WERI-Rb-1 (cell line): Measurements from ENCODE around the gene TCOF1.

Experiments
- DNase-seq: peaks from one replicate; pipeline ENCODE4 v3.0.0-alpha.2; 2020
- H3K27ac ChIP-seq: fragments of 250-450 bp; sonication (Bioruptor Pico); 2 replicates; pipeline ENCODE4 v1.5.1; 2020; ENCODE audit warnings: mild to moderate bottlenecking, moderate library complexity
- H3K27me3 ChIP-seq: fragments of 250-450 bp; sonication (Bioruptor Pico); 2 replicates; pipeline ENCODE4 v1.5.1; 2021; ENCODE audit warnings: mild to moderate bottlenecking, low read depth, moderate library complexity; ENCODE audit not compliant: insufficient read depth, severe bottlenecking
- H3K36me3 ChIP-seq: fragments of 250-450 bp; sonication (Bioruptor Pico); 2 replicates; pipeline ENCODE4 v1.5.1; 2020; ENCODE audit warnings: mild to moderate bottlenecking, moderate library complexity
- H3K4me3 ChIP-seq: 2 replicates; pipeline ENCODE4 v1.5.1; 2011; ENCODE audit warnings: low read depth, mild to moderate bottlenecking, control low read depth, low read length
- H3K9me3 ChIP-seq: fragments of 250-450 bp; sonication (Bioruptor Pico); 2 replicates; pipeline ENCODE4 v1.5.1; 2021; ENCODE audit warnings: mild to moderate bottlenecking, moderate library complexity; ENCODE audit not compliant: severe bottlenecking
- CTCF ChIP-seq: IDR thresholded peaks from 2 replicates; pipeline ENCODE4 v1.5.1; 2011; ENCODE audit warnings: low read depth, mild to moderate bottlenecking, control low read depth, inconsistent platforms, low read length

The TCOF1 gene

GRCh38 chr5:150400316-150401075, 43.0 kb downstream of the TCOF1 start:
- H3K27ac ChIP-seq = no peak overlapping the region
- no peaks in the 10 kb centered on the region for H3K27me3 ChIP-seq
- DNase-seq = no peak
- H3K4me3 ChIP-seq = no peak overlapping the region
- TF ChIP-seq CTCF = no peak
- H3K36me3 ChIP-seq = peaks cover 62% of the 10 kb centered on the region
- H3K9me3 ChIP-seq = no peaks in the 10 kb centered on the region

DNA sequence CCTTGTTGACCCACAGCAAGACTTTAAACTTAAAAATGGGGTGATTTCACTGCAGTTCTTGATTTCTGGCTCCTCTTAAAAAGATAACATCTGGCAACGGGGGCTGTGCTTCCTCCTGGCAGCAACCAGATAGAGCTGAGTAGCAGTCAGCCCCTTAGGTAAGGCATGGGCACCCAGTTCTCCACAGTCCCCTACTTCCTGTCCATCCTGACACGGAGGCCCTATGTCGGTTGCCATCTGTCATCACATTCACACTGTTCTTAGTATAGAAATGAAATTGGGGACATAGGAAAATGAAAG, 43.5 kb downstream of the TCOF1 start:
- H3K4me3 ChIP-seq = no peak overlapping the region
- DNase-seq = no peak
- H3K9me3 ChIP-seq = no peaks in the 10 kb centered on the region
- no peak for TF ChIP-seq CTCF
- peaks cover 57% of the 10 kb centered on the region for H3K36me3 ChIP-seq
- no peaks in the 10 kb centered on the region for H3K27me3 ChIP-seq
- H3K27ac ChIP-seq = no peak overlapping the region

DNA sequence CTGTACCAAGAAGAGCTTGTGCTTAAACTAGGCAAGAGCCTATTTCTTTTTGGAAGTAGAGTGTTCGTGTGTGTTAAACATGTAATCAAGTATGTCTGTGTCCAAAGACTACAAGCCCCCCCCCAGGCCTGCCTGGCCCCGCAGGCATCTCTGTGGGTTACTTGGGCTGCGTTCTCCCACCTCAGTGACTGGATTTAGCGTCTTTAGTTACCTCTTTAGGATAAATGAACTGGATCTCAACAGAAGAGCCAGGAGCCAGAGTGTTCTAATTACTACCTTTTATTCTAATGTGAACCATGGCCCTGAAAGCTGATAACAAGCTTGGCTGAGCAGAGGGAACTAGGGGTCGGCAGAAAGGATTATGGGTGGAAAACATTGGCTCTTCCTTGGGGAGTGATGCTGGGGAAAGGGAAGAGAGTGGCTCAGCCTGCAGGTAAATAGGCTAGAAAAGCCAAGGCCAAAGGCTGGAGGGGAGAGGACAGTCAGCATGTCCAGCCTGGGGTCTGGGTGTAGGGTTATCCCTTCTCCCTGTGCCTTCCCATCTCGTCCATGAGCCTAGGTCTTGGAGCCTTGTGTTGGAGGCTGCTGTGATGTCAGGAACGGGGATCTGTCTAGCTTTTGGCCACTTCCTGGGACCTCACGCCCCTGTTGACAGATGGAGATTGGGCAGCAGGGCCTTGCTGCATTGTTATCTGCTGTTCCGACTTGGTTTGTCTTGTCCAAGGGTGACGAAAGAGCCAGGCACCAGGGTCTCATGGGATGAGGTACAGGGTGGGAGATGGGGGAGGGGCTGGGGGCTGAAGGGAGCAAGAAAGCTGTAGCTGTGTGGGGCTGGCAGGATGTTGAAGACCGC, 44.1 kb downstream of the TCOF1 start:
- no peak for TF ChIP-seq CTCF
- DNase-seq = no peak
- Histone ChIP-seq H3K36me3 (peaks cover 51% of the 10 kb centered on the region), H3K4me3 (no peak overlapping the region), H3K9me3 (no peaks in the 10 kb centered on the region), H3K27ac (no peak overlapping the region), H3K27me3 (no peaks in the 10 kb centered on the region)

GRCh38 chr5:150402229-150402773, 44.8 kb downstream of the TCOF1 start:
- H3K27ac ChIP-seq = no peak overlapping the region
- H3K36me3 ChIP-seq = peaks cover 44% of the 10 kb centered on the region
- no peaks in the 10 kb centered on the region for H3K9me3 ChIP-seq

DNA sequence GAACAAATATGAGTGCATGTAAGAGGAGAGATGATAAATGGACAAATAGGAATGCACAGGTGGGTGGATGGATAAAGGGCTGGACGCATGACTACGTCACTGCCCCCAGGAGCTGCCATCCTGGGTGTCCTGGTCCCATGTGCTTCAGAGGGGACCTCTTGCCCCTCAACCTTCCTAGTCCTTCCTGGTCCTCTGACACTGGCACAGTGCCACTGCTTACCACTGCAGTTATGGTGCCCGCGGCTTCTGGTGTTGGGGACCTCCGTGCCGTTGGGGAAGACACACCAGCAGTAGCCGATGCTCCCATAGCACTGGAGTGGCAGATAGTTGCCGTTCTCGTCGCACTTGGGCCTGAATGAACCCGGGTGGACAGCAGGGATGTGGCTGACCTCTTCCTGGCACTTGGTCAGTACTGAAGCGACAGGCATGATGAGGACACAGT, 45.4 kb downstream of the TCOF1 start:
- DNase-seq = no peak
- TF ChIP-seq CTCF = no peak
- Histone ChIP-seq H3K9me3 (no peaks in the 10 kb centered on the region), H3K27me3 (no peaks in the 10 kb centered on the region), H3K4me3 (no peak overlapping the region), H3K36me3 (peaks cover 38% of the 10 kb centered on the region), H3K27ac (no peak overlapping the region)

More at GRCh38 chr5:150402229-150402773, 44.8 kb downstream of the TCOF1 start:
- TF ChIP-seq CTCF = no peak
- H3K4me3 ChIP-seq = no peak overlapping the region
- DNase-seq = no peak
- H3K27me3 ChIP-seq = no peaks in the 10 kb centered on the region
